ENCODE data around the gene RNU6-1.
A peak's percentile ranks its signal among the peaks of the same experiment; 100 is the strongest.

The RNU6-1 gene

DNA sequence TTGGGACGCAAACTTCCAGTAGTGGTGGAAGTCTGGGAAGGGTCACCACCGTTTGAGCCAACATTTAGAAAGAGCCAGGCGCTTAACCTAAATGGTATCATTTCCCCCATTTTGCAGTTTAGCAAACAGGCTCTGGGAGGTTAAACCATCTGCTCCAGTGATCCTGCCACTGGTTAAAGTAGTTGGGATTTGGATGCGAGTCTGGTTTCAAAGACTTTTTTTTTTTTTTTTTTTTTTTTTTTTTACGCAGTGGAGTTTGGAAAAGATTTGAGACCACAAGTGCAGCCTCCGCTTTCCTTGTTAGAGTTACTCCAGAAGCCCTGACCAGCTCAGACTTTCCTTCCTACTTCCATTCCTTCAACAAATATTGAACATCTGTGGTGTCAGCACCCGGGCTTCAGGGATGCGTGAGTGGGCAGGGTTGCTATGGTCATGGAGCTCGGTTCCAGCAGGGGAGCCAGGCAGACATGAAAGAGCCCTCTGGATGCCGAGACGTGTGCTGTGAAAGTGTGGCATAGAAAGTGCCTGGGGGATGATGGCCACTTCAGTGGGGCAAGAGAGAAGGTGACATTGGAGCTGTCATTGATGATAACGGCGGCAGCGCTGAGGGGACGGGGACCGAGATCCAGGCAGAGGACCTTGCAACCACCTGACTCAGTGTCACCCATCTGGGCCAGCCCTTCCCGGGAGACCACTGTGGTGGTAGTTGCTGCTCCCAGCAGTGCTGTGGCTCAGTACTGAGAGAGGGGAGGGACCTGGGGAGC lies 1.1 kb upstream of the RNU6-1 start:
- Histone ChIP-seq H3K27ac (ENCODE audit: low read depth, low read length) (peak overlapping the region; percentile 95), H3K9me3 (ENCODE audit: low read length) (no peaks in the 10 kb centered on the region), H3K4me1 (ENCODE audit: insufficient read depth, low read length) (peaks cover 45% of the 10 kb centered on the region), H3K4me3 (ENCODE audit: low read depth in 1 of 2, low read length in 2 of 2) (peak overlapping the region; percentile 84 to 86), H3K36me3 (ENCODE audit: insufficient read depth, low read length) (no peaks in the 10 kb centered on the region), H3K27me3 (ENCODE audit: control insufficient read depth in 1 of 2, insufficient read depth in 2 of 2, low read length in 2 of 2) (peaks cover 3 to 4% of the 10 kb centered on the region in 2 donors), H3K9ac (ENCODE audit: low read length) (peak overlapping the region; percentile 93)

DNA sequence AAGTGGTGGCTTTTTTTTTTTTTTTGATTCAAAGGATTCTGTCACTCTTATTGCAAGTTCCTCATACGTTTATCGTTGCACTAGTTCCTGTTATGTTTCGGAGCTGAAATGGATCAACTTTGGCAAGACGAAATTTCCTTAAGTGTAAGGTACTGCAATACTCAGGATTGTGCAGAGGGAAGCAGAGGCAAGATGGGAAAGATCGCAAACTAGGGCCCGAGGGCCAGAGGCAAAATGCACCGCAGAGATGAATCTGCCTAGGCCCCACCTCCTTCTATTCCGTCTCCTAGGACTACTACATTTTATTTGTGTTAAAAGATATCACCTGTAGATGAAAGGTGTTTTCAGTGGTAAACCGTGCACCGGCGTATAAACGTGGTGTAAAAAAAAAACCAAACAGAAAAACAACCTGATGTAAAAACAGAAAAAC lies 331 bp downstream of the RNU6-1 start:
- Histone ChIP-seq H3K9ac (ENCODE audit: low read length) (peak overlapping the region; percentile 93), H3K27me3 (ENCODE audit: control insufficient read depth in 1 of 2, insufficient read depth in 2 of 2, low read length in 2 of 2) (peaks cover 13 to 18% of the 10 kb centered on the region in 2 donors)

DNA sequence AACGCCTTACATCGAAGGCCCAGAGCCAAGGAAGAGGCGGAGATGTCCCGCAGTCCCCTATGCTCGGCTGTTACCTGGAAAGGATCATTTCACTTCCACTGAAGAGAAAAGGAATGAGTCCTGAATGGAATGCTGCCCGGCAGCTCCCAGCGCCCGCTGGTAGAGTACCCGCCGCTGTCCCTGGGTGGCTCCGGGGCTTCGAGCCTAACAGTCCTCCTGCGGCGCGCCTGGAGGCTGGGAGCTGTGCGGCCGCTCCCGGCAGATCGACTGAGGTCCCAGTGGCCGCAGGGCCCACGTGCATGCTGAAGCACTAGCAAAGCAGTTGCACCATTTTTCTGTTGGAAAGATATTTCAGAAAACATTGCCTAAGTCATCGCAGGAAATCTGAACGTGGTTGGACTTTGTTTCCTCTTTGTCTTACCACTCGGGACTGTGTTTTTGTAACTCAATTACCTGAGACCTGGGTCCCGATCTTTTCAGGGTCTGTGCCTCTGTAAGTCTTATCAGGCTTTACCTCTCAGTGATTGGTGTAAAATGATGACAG lies 984 bp downstream of the RNU6-1 start:
- no peaks in the 10 kb centered on the region for H3K36me3 ChIP-seq (ENCODE audit: insufficient read depth, low read length)
- H3K27me3 ChIP-seq (ENCODE audit: control insufficient read depth in 1 of 2, insufficient read depth in 2 of 2, low read length in 2 of 2), result peaks cover 16 to 24% of the 10 kb centered on the region in 2 donors
- peaks cover 48% of the 10 kb centered on the region for H3K4me1 ChIP-seq (ENCODE audit: insufficient read depth, low read length)
- H3K4me3 ChIP-seq (ENCODE audit: low read depth in 1 of 2, low read length in 2 of 2), result peak overlapping the region; percentile 9 to 86
- H3K27ac ChIP-seq (ENCODE audit: low read depth, low read length), result no peak overlapping the region
- no peaks in the 10 kb centered on the region for H3K9me3 ChIP-seq (ENCODE audit: low read length)
- H3K9ac ChIP-seq (ENCODE audit: low read length), result peak overlapping the region; percentile 93

More for the DNA sequence above, 331 bp downstream of the RNU6-1 start:
- no peaks in the 10 kb centered on the region for H3K9me3 ChIP-seq (ENCODE audit: low read length)
- peaks cover 50% of the 10 kb centered on the region for H3K4me1 ChIP-seq (ENCODE audit: insufficient read depth, low read length)
- H3K4me3 ChIP-seq (ENCODE audit: low read depth in 1 of 2, low read length in 2 of 2), result peak overlapping the region; percentile 84 to 86
- H3K36me3 ChIP-seq (ENCODE audit: insufficient read depth, low read length), result no peaks in the 10 kb centered on the region
- peak overlapping the region; percentile 95 for H3K27ac ChIP-seq (ENCODE audit: low read depth, low read length)

DNA sequence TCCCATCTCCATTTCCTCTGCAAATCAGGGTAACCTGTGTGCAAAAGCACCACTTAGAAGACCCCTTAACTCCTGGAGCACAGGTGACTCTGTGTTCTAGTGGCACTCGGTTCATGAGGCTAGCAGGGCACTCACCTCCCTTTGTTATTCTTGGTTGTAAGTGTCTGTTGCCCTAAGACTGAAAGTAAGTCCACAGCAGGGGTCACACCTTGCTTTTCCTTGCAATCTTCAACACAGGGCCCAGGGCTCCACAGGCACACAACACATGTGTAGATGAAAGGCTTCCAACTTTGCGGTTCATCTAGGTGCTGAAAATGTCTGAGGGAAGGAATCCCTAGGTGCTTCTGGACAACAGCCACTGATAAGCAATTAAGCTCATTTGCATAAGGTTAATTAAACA lies 2.9 kb downstream of the RNU6-1 start:
- Histone ChIP-seq H3K9ac (ENCODE audit: low read length) (no peak overlapping the region), H3K9me3 (ENCODE audit: low read length) (no peaks in the 10 kb centered on the region), H3K4me1 (ENCODE audit: insufficient read depth, low read length) (peaks cover 47% of the 10 kb centered on the region), H3K27me3 (ENCODE audit: control insufficient read depth in 1 of 2, insufficient read depth in 2 of 2, low read length in 2 of 2) (peaks cover 35 to 43% of the 10 kb centered on the region in 2 donors), H3K36me3 (ENCODE audit: insufficient read depth, low read length) (no peaks in the 10 kb centered on the region), H3K27ac (ENCODE audit: low read depth, low read length) (no peak overlapping the region), H3K4me3 (ENCODE audit: low read depth in 1 of 2, low read length in 2 of 2) (no peak overlapping the region)

DNA sequence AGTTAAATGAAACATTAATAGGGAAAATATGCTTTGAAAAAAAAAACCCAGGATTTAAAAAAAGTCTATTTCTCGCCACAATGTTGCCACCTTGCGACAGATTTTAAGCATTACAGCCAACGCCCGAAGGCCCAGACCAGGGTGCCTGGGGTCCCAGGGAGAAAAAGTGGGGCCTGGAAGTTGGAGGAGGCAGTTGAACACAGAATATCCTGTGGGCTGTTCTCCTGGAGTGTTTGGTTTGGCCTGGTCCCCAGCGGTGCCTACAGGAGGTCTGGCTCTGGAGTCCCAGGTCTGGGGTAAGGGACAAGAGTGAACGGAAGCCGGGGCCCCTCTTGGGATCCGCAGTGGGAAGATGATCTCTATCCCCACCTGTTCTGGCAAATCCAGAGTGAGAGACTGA lies 3.4 kb downstream of the RNU6-1 start:
- Histone ChIP-seq H3K27me3 (ENCODE audit: control insufficient read depth in 1 of 2, insufficient read depth in 2 of 2, low read length in 2 of 2) (peaks cover 37 to 47% of the 10 kb centered on the region in 2 donors), H3K4me1 (ENCODE audit: insufficient read depth, low read length) (peaks cover 44% of the 10 kb centered on the region), H3K36me3 (ENCODE audit: insufficient read depth, low read length) (no peaks in the 10 kb centered on the region), H3K27ac (ENCODE audit: low read depth, low read length) (no peak overlapping the region), H3K9me3 (ENCODE audit: low read length) (no peaks in the 10 kb centered on the region), H3K4me3 (ENCODE audit: low read depth in 1 of 2, low read length in 2 of 2) (no peak overlapping the region), H3K9ac (ENCODE audit: low read length) (no peak overlapping the region)

DNA sequence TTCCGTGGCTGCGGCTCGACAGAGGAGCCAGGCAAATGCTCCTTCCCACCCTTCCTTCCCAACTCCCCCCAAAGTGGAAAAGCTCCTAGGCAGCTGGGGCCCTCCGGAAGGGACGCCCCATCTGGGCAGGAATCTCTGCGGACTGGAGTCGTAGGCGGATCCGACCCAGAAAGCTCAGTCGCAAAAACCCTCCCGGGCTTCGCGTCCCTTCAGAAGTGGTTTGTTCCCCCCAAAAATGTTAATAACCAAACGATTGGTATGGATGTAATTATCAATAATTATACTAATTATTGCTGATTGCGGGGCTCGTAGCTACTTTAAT lies 3.8 kb downstream of the RNU6-1 start:
- no peak overlapping the region for H3K27ac ChIP-seq (ENCODE audit: low read depth, low read length)
- peak overlapping the region; percentile 28 to 61 for H3K4me3 ChIP-seq (ENCODE audit: low read depth in 1 of 2, low read length in 2 of 2)
- H3K27me3 ChIP-seq (ENCODE audit: control insufficient read depth in 1 of 2, insufficient read depth in 2 of 2, low read length in 2 of 2), result peaks cover 41 to 51% of the 10 kb centered on the region in 2 donors
- peaks cover 40% of the 10 kb centered on the region for H3K4me1 ChIP-seq (ENCODE audit: insufficient read depth, low read length)
- no peaks in the 10 kb centered on the region for H3K9me3 ChIP-seq (ENCODE audit: low read length)
- H3K36me3 ChIP-seq (ENCODE audit: insufficient read depth, low read length), result no peaks in the 10 kb centered on the region
- H3K9ac ChIP-seq (ENCODE audit: low read length), result no peak overlapping the region

DNA sequence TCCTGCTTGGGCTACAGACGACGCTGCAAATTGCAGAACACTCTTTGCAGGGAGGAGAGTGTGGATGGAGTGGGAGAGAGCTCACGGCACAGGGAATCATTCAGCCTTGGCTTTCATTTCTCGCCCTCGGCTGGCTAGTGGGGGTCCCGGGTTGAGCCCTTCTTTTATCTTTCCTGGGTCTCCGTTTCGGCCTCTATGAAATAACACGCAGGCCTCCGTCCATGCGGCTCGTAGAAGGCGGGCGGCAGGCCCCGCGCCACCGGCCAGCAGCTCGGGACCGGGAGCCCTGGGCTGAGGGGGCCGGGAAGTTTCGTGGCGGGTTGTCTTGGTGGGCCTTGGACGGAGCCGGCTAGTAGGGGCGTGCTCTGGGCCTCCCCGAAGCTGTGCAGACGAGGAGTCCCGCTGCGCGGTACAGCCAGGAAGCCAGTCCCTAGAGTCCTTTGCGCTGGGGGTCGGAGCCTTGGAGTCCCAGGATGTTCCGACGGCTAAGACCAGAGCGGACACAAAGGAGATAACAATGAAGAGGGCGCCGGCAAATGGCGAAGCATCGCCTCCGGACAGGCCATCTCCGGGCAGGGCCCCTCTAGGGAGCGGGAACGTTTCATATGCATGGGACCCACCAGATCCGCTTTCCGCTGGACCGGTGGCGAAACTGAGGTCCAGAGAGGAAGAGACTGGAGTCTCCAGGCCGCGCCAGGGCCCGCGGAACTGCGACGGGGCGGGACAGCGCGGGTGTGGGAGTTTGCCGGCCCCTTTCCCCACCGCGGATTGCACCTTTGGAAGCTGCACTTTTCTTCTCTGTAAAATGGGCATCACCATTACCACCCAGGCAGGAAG lies 4.3 kb downstream of the RNU6-1 start:
- Histone ChIP-seq H3K4me1 (ENCODE audit: insufficient read depth, low read length) (peaks cover 38% of the 10 kb centered on the region), H3K9ac (ENCODE audit: low read length) (no peak overlapping the region), H3K9me3 (ENCODE audit: low read length) (no peaks in the 10 kb centered on the region), H3K4me3 (ENCODE audit: low read depth in 1 of 2, low read length in 2 of 2) (peak overlapping the region; percentile 28 to 61), H3K36me3 (ENCODE audit: insufficient read depth, low read length) (no peaks in the 10 kb centered on the region), H3K27ac (ENCODE audit: low read depth, low read length) (no peak overlapping the region), H3K27me3 (ENCODE audit: control insufficient read depth in 1 of 2, insufficient read depth in 2 of 2, low read length in 2 of 2) (peaks cover 46 to 57% of the 10 kb centered on the region in 2 donors)

DNA sequence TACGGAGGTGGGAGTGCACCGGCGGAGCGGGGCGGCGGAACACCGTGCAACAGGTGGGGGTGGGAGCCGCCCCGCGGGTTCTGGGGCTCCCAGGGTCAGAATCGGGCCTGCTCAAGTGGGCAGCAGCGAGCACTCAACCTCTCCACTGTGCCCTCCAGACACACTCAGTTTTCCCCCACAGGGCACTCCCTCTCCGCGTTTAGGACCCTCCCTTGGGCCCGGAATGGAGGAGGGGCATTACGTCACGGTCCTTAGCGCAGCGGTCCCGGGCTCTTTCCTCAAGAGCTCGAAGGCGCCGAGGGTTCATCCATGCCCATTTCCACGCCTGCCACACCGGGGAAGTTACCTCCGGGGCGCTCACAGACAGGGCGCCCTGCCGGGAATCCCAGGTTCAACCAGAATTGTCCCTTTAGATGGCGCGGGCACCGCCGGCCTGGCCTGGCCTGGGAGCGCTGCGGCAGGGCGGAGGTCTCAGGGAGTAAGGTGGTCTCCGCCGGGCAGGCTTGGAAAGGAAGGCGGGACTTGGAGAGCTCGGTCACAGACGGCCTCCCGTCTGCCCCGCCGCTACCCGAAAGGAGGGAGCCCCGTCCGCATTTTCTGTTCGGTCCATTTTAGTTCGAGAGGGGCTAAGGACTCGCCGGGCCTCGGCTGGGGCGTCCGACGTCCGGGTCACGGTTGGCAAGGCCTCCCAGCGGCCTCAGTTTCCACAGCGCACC lies 5.1 kb downstream of the RNU6-1 start:
- peak overlapping the region; percentile 28 to 61 for H3K4me3 ChIP-seq (ENCODE audit: low read depth in 1 of 2, low read length in 2 of 2)
- peaks cover 38% of the 10 kb centered on the region for H3K4me1 ChIP-seq (ENCODE audit: insufficient read depth, low read length)
- H3K9ac ChIP-seq (ENCODE audit: low read length), result no peak overlapping the region
- no peaks in the 10 kb centered on the region for H3K9me3 ChIP-seq (ENCODE audit: low read length)
- H3K27ac ChIP-seq (ENCODE audit: low read depth, low read length), result no peak overlapping the region
- H3K27me3 ChIP-seq (ENCODE audit: control insufficient read depth in 1 of 2, insufficient read depth in 2 of 2, low read length in 2 of 2), result peaks cover 51 to 64% of the 10 kb centered on the region in 2 donors
- no peaks in the 10 kb centered on the region for H3K36me3 ChIP-seq (ENCODE audit: insufficient read depth, low read length)

DNA sequence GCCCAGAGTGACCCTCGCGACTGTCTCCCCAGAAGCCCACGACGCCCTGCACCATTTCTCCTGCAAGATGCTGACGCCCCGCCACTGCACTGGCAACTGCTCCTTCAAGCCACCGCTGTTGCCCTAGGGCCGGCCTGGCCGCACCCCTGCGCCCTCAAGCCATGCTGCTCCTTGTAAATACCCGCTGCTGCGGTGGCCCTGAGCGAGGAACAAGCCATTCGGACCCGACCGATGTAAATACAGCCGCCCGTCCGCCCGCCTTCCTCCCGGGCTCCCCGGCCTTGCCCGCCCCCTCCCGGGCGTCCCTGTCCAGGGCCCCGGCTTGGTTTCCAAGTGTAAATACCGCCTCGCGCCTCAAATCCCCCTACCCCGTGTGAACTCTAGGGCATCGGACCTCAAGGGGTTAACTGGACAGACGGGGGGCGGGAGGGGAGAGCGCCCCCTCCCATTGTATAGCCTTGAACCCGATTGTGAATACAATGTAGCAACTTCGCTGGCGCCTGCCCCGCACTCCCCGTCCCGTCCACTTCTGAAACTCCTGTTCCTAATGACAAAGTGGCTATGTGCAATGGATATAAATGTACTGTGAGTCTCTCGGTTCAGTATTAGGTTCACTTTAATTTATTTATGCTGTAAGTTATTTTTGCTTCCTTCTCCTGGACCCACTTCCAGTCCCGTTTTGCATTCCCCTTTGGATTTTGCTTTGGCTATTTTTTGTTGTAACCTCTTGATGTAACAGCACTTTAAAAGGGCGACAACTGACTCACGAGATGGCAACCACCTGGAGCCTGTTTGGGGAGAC lies 5.9 kb downstream of the RNU6-1 start:
- Histone ChIP-seq H3K9ac (ENCODE audit: low read length) (no peak overlapping the region), H3K4me1 (ENCODE audit: insufficient read depth, low read length) (peaks cover 30% of the 10 kb centered on the region), H3K27me3 (ENCODE audit: control insufficient read depth in 1 of 2, insufficient read depth in 2 of 2, low read length in 2 of 2) (peaks cover 57 to 73% of the 10 kb centered on the region in 2 donors), H3K9me3 (ENCODE audit: low read length) (no peaks in the 10 kb centered on the region), H3K36me3 (ENCODE audit: insufficient read depth, low read length) (no peaks in the 10 kb centered on the region), H3K27ac (ENCODE audit: low read depth, low read length) (no peak overlapping the region), H3K4me3 (ENCODE audit: low read depth in 1 of 2, low read length in 2 of 2) (peak overlapping the region in 1 of 2 donors; percentile 26)

DNA sequence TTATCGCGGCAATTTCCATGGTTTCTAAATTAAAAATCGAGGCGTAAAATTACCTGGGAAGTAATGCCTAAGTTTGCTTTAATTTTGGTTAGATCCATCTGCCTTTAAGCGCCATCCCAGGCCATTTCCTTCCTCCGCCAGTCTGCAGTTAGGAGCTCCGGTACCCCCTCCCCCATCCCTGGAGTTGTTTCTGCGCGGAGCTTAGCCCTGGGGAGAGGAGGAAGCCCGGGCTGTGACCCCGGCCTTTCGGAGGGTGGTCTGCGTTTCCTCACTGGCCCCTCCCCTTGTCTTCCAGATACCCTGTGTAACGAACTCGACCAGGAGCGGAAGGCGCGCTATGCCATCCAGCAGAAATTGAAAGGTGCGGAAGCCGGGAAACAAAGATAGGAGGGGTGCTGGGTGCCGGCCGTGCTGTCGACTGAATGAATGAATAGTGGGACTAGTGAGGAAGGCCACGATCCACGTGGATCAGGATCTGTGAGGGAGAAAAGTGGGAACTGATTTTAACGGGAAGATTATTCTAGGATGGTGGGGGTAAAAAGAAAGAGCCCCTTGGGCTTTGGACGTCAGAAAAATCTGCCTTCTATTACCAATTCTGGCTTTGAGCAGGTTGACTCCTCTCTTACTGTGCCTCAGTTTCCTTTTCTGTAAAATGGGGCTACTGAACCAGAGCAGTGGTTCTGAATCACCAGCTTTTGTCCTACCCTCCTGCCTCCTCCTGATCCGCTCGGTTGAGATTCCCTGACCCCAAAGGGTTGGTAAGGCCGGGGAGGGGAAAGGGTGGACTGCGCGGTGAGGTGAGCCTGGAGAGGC lies 6.7 kb downstream of the RNU6-1 start:
- H3K4me3 ChIP-seq (ENCODE audit: low read depth in 1 of 2, low read length in 2 of 2), result peak overlapping the region in 1 of 2 donors; percentile 26
- no peaks in the 10 kb centered on the region for H3K9me3 ChIP-seq (ENCODE audit: low read length)
- H3K27ac ChIP-seq (ENCODE audit: low read depth, low read length), result no peak overlapping the region
- H3K27me3 ChIP-seq (ENCODE audit: control insufficient read depth in 1 of 2, insufficient read depth in 2 of 2, low read length in 2 of 2), result peaks cover 66 to 81% of the 10 kb centered on the region in 2 donors
- H3K4me1 ChIP-seq (ENCODE audit: insufficient read depth, low read length), result peaks cover 25% of the 10 kb centered on the region
- H3K9ac ChIP-seq (ENCODE audit: low read length), result no peak overlapping the region
- H3K36me3 ChIP-seq (ENCODE audit: insufficient read depth, low read length), result no peaks in the 10 kb centered on the region
